Activated naive CD4-positive, alpha-beta T cell treated with anti-CD3 and anti-CD28 coated beads, Interleukin-2, amount 50 U/mL, for 16 hours (primary cell): ENCODE data around the gene DAZAP1.

Source experiments
- DNase-seq: peaks from one replicate; pipeline ENCODE4 v3.0.0-alpha.2; 2020

The DAZAP1 gene

DNA sequence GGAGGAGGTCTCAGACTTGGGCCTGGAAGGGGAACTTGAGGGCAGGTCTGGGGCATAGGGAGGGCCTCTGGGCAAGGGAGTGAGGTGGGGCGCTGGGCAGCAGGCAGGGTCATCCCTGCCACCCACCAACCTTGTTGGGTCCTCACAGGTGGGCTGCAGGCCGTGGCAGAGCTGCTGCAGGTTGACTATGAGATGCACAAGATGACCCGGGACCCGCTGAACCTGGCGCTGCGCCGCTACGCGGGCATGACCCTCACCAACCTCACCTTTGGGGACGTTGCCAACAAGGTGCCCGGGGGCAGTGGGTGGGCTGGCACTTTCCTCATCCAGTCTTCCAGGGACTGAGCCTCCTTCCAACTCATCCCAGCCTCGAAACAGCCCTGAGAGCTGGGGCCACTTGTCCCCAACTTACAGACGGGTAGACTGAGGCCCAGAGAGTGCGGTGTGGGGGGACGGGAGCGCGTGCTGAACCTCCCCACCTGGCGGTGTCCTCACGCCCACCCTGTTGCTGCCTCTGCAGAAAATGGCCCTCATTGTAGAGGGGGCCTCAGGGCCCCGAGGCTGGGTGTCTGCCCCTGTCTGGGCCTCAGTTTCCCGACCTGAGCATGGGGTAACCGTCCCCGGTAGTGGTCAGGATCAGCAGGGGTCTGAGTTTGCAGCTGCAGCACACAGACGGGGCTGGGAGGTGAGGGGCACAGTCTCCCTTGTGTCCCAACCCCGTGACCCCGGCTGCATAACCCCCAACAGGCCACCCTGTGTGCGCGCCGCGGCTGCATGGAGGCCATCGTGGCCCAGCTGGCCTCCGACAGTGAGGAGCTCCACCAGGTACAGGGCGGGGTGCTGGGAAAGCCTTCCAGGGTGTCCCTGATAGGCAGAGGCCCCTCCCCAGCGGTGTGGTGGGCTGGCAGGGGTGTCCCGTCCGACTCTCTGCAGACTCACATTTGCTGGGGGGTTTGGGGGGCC is 52.9 kb downstream of the DAZAP1 start:
- no peak for DNase-seq

DNA sequence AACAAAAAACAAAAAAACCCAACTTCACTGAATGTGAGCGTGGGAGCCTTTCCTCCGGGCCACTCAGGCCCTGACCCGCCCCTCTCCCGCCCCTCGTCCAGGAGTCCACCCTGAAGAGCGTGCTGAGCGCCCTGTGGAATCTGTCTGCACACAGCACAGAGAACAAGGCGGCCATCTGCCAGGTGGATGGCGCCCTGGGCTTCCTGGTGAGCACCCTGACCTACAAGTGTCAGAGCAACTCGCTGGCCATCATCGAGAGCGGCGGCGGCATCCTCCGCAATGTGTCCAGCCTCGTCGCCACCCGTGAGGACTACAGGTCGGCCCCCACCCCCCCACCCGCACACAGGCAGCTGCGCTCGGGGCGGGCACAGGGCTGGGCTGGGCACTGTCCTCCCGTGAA is 54.5 kb downstream of the DAZAP1 start:
- no peak for DNase-seq

DNA sequence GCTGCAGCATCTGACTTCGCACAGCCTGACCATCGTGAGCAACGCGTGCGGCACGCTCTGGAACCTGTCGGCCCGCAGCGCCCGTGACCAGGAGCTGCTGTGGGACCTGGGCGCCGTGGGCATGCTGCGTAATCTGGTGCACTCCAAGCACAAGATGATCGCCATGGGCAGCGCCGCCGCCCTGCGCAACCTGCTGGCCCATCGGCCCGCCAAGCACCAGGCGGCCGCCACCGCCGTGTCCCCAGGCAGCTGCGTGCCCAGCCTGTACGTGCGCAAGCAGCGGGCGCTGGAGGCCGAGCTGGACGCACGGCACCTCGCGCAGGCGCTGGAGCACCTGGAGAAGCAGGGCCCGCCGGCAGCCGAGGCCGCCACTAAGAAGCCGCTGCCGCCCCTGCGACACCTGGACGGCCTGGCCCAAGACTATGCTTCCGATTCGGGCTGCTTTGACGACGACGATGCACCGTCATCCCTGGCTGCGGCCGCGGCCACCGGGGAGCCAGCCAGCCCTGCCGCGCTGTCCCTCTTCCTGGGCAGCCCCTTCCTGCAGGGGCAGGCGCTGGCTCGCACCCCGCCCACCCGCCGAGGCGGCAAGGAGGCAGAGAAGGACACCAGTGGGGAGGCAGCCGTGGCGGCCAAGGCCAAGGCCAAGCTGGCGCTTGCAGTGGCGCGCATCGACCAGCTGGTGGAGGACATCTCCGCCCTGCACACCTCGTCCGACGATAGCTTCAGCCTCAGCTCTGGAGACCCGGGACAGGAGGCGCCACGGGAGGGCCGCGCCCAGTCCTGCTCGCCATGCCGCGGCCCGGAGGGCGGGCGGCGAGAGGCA is 58.0 kb downstream of the DAZAP1 start:
- DNase-seq: peak; percentile 45

DNA sequence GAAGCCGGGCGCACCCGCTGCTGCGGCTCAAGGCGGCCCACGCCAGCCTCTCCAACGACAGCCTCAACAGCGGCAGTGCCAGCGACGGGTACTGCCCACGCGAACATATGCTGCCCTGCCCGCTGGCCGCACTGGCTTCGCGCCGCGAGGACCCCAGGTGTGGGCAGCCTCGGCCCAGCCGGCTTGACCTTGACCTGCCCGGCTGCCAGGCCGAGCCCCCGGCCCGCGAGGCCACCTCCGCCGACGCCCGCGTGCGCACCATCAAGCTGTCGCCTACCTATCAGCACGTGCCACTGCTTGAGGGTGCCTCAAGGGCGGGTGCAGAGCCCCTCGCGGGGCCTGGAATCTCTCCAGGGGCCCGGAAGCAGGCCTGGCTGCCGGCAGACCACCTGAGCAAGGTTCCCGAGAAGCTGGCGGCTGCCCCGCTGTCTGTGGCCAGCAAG is 58.7 kb downstream of the DAZAP1 start:
- DNase-seq: no peak

DNA sequence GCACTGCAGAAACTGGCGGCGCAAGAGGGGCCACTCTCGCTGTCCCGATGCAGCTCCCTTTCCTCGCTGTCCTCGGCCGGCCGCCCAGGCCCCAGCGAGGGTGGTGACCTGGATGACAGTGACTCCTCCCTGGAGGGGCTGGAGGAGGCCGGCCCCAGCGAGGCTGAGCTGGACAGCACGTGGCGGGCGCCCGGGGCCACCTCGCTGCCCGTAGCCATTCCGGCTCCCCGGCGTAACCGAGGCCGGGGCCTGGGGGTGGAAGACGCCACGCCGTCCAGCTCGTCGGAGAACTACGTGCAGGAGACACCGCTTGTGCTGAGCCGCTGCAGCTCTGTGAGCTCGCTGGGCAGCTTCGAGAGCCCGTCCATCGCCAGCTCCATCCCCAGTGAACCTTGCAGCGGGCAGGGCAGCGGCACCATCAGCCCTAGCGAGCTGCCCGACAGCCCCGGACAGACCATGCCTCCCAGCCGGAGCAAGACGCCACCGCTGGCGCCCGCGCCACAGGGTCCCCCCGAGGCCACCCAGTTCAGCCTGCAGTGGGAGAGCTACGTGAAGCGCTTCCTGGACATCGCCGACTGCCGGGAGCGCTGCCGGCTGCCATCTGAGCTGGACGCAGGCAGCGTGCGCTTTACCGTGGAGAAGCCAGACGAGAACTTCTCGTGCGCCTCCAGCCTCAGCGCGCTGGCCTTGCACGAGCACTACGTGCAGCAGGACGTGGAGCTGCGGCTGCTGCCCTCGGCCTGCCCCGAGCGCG is 59.3 kb downstream of the DAZAP1 start:
- DNase-seq: peak; percentile 12

DNA sequence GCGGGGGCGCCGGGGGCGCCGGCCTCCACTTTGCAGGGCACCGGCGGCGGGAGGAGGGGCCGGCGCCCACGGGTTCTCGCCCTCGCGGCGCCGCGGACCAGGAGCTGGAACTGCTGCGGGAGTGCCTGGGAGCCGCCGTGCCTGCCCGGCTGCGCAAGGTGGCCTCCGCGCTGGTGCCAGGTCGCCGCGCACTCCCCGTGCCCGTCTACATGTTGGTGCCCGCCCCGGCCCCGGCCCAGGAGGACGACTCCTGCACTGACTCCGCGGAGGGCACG is 59.8 kb downstream of the DAZAP1 start:
- DNase-seq: no peak

DNA sequence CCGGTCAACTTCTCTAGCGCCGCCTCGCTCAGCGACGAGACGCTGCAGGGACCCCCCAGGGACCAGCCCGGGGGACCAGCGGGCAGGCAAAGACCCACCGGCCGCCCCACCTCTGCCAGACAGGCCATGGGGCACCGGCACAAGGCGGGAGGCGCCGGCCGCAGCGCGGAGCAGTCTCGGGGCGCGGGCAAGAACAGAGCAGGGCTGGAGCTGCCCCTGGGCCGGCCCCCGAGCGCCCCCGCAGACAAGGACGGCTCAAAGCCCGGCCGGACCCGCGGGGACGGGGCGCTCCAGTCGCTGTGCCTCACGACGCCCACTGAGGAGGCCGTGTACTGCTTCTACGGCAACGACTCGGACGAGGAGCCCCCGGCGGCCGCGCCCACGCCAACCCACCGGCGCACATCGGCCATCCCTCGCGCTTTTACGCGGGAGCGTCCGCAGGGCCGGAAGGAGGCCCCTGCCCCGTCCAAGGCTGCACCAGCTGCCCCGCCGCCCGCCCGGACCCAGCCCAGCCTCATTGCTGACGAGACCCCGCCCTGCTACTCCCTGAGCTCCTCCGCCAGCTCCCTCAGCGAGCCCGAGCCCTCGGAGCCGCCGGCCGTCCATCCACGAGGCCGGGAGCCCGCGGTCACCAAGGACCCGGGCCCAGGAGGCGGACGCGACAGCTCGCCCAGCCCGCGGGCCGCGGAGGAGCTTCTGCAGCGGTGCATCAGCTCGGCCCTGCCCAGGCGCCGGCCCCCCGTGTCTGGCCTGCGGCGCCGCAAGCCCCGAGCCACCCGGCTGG is 60.3 kb downstream of the DAZAP1 start:
- peak; percentile 14 for DNase-seq

DNA sequence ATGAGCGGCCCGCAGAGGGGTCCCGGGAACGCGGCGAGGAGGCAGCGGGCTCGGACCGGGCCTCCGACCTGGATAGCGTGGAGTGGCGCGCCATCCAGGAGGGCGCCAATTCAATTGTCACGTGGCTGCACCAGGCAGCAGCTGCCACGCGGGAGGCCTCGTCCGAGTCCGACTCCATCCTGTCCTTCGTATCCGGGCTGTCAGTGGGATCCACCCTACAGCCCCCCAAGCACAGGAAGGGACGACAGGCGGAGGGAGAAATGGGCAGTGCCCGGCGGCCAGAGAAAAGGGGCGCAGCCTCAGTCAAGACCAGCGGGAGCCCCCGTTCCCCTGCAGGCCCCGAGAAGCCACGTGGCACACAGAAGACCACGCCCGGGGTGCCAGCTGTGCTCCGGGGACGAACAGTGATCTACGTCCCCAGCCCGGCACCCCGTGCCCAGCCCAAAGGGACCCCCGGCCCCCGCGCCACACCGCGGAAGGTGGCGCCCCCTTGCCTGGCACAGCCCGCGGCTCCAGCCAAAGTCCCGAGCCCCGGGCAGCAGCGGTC is 61.0 kb downstream of the DAZAP1 start:
- peak; percentile 14 for DNase-seq

DNA sequence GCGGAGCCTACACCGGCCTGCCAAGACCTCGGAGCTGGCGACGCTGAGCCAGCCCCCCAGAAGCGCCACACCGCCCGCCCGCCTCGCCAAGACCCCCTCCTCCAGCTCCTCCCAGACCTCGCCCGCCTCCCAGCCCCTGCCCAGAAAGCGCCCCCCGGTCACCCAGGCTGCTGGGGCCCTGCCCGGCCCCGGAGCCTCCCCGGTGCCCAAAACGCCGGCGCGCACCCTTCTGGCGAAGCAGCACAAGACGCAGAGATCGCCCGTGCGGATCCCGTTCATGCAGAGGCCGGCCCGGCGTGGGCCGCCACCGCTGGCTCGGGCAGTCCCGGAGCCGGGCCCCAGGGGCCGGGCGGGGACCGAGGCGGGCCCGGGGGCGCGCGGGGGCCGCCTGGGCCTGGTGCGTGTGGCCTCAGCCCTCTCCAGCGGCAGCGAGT is 61.5 kb downstream of the DAZAP1 start:
- DNase-seq: peak; percentile 42

DNA sequence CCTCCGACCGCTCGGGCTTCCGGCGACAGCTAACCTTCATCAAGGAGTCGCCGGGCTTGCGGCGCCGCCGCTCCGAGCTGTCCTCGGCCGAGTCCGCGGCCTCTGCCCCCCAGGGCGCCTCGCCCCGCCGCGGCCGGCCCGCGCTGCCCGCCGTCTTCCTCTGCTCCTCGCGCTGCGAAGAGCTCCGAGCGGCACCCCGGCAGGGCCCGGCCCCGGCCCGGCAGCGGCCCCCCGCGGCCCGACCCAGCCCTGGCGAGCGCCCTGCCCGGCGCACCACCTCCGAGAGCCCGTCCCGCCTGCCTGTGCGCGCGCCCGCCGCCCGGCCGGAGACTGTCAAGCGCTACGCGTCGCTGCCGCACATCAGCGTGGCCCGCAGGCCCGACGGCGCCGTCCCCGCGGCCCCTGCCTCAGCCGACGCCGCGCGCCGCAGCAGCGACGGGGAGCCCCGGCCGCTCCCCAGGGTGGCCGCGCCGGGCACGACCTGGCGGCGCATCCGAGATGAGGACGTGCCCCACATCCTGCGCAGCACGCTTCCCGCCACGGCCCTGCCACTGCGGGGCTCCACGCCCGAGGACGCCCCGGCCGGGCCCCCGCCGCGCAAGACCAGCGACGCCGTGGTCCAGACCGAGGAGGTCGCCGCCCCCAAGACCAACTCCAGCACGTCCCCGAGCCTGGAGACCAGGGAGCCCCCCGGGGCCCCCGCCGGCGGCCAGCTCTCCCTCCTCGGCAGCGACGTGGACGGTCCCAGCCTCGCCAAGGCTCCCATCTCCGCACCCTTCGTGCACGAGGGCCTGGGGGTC is 62.1 kb downstream of the DAZAP1 start:
- peak; percentile 31 for DNase-seq

DNA sequence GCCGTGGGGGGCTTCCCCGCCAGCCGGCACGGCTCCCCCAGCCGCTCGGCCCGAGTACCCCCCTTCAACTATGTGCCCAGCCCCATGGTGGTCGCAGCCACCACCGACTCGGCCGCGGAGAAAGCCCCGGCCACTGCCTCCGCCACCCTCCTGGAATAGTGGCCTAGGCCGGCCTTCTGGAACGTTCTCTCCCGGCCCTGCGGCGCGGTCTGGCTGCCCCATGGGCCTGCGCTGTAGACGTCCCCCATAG is 62.6 kb downstream of the DAZAP1 start:
- DNase-seq: no peak

DNA sequence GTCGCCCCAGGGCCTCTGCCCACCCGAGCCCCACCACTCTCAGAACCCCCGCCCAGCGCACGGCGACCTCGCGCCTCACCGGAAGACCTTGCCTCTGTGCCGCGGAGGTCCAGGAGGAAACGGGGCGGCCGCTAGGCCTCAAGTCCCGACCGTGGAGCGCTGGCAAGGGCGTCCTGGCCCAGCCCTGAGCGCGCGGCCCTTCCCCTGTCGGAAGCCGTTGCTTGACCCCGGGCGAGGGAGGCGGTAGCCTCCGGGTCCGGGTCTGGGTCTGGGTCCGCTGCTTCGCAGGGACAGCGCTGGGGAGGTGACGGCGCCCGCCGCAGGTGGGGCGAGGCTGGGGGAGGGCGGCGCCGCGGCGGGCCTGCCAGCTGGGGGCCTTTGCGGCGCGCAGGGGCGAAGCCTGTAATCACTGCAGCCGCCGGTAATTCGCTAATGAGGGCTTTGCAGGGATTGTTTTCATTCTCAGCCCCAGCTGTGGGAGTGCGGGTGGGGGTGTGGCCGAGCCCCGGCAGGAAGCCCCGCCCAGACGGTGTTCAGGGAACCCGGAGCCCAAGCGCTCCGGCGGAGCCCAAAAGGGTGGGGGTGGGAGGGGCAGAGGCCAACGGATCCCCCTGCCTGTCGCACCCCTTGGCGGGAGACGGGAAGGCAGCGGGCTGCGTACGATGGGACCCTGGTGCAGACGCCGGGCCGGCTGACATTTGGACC is 63.1 kb downstream of the DAZAP1 start:
- DNase-seq: peak; percentile 80

DNA sequence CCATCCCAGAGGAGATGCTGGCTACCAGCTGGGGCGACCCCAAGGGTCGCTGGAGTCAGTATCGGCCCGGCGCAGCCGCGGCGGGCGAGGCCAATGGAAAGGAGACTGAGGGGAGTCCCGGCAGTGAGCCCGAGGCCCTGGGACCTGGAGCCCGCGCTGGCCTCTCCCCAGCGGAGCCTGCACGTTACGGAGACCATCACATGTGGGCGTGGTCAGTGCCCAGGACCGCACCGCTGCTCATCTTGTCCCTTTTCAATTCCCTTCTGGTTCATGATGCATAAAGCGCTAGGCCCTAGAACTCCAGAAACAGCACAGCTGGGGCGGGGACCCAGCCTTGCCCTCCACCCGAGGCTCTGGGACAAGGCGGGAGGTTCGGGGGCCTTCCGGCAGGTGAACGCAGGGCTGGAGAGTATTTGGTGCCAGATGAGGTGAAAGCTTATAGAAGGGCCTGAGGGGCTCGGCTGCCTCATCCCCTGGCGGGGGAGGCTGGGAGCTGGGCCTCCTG is 63.7 kb downstream of the DAZAP1 start:
- DNase-seq: peak; percentile 25

DNA sequence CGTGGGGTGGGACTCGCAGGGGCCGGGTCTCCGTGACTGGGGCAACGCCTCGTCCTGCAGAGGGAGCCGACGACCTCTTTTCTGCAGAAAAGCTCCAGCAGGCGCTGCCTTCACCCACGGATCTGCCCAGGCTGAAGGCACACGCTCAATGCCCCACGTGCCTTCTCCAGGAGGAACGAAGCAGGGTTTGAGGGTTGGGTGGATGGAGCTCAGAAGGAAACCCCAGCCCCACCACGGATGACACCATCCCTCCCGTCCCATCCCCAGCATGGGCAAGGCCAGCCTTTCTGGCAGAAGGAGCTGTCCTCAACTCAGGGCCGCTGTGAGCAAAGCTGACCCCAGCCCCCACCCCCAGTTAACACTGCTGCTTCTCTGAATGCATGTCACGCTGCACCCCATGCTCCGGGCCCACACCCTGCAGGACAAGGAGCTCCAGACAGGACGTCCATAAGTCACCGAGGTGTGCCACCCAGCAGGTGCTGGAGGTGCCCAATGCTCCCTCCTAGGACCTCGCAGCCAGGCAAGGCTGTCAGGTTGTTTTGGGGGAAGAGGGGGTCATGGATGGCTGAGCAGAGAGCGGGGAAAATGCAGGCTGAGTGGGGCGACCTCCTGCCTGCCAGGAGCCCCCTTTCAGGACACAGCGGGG is 64.3 kb downstream of the DAZAP1 start:
- peak; percentile 33 for DNase-seq

DNA sequence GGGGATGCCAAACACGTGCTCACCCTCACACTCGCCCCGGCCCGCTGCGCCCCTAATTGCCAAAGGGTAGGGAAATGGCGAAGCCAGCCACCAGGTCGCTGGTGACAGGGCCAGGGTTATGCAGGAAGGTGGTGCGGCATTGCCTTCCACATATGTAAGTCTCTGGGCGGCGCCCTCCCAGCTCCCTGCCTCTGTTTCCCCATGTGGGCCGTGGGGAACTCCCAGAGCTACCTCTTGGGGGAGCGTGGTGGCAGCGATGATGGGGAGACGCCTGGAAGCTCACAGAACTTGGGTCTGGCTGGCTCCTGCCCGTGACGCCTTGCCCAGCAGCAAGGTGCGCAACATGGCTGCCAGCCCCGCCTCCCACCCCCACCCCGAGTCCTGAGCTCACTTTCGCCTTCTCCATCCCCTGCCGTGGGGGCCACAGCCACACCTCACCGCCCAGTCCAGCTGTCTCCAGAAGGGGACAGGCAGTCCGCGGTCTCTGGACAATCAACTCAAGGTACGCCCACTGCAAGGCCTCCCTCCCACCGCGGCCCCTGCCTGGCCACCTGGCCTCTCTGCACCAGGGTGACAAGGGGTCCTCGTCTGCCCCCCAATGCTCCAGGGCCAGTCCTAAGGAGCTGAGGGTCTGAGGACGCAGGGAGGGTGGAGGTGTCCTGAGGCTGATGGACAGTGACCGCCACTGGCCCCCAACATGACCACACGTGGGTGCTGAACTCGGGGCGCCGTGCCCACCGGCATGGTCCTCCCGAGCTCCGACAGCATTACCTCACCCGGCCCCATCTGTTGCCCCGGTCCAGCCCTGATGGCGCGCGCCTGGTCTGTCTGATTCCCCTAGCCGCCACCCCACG is 65.1 kb downstream of the DAZAP1 start:
- DNase-seq: peak; percentile 10

DNA sequence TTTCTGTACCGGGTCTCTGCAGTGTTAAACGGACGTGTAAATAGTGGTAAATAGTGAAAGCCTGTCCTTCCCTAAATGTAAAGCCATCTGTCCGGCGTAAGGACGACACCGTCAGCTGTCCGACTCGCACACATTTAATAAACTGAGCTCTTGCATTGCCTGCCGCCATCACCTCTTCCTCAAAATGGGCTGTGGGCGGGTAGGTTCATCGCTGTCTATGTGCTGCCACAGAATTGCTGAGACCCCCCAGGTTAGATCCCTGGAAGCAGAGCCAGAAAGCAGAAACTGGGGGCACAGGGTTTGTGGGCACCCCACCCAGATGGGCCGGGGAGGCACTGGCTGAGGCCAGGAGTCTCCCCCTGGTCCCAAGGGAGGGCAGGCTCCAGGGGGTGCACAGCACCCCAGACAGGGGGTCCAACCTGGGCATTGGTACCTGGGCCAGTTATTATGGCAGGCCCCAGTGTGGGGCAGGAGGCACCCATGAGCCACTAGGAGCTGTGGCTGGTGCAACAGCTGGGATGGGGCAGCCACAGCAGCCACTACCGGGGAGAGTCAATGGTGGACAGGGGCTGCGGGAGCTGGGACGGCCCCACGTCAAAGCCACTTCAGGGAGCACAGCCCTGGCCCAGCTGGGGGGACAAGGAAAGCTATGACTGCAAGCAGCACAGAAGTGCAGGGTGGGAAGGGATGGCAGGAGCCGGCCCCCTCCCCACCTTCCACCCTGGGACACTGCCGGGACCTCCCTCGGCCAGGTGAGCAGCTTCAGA is 65.9 kb downstream of the DAZAP1 start:
- DNase-seq: no peak

DNA sequence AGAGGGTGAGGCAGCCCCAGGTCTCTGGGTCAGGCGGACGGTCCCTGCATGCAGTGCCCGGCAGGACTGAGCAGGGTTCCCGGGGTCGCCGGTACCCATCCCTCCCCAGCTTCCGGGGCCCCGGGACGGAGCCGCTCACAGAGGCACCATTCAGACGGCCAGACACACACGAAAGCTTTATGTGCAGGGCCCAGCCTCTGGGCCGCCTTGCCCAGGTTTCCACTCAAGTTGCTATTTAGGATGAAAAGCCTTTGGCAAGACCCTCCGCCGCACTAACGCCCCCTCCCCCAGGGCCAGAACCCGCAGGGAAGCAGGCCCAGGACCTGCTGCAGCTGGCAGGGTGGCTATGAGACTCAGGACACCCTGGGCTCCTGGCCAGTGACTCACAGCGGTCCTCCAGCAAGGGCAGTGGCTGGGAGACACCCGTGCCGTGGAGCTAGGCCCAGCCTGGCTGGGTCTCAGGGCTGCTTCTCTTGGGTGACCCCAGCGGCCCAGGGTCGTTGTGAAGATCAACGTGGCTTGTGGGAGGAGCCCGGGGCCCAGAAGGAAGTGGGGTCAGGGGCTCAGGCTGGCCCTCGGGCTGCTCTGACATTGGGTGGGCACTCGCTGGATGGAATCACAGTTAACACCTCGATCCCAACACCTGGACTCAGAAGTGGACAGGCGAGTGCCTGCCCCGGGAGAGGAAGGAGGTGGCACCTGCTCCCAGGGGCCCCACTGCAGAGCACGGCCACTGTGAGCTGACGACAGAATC is 66.8 kb downstream of the DAZAP1 start:
- DNase-seq: peak; percentile 10
